Measurements from ENCODE around the gene CCDC47. TPM values are rescaled to one million over a fixed set of nuclear protein-coding genes. Genes with fewer than 3 reads are reported as not detected.

Gene CCDC47
- total RNA-seq, 1 experiment from 2014 or later = 70.9 TPM

- H3K4me1 Mint-ChIP-seq = no peaks in the 10 kb centered on the region
- no peak for DNase-seq (ENCODE audit: low spot score)
- H3K9me3 Mint-ChIP-seq = no peaks in the 10 kb centered on the region
- no peak overlapping the region for H3K4me3 Mint-ChIP-seq
- H3K27ac Mint-ChIP-seq = no peak overlapping the region
- no peak for TF ChIP-seq AR (CRISPR knock-in tag; IDR thresholded peaks at IDR 0.05)
- TF ChIP-seq PRDM15 (CRISPR knock-in tag; IDR thresholded peaks at IDR 0.05) = no peak
- no peak for TF ChIP-seq NFE2L1 (CRISPR knock-in tag; IDR thresholded peaks at IDR 0.05)
- TF ChIP-seq GTF2I (CRISPR knock-in tag; conservative IDR thresholded peaks at IDR 0.05) = no peak
- TF ChIP-seq RORB (CRISPR knock-in tag; IDR thresholded peaks at IDR 0.05) = no peak
- no peak for TF ChIP-seq OVOL2 (CRISPR knock-in tag; IDR thresholded peaks at IDR 0.05; ENCODE audit: borderline replicate concordance)
- TF ChIP-seq FOXP1 (CRISPR knock-in tag; IDR thresholded peaks at IDR 0.05; ENCODE audit: borderline replicate concordance) = no peak
- TF ChIP-seq ZNF121 (CRISPR knock-in tag; IDR thresholded peaks at IDR 0.05) = no peak
- no peak for TF ChIP-seq GABPB1 (CRISPR knock-in tag; IDR thresholded peaks at IDR 0.05)
- no peak for TF ChIP-seq TEAD1 (CRISPR knock-in tag; IDR thresholded peaks at IDR 0.05)
- no peak for TF ChIP-seq MLX (CRISPR knock-in tag; IDR thresholded peaks at IDR 0.05)
- no peak for TF ChIP-seq FOXJ3 (CRISPR knock-in tag; IDR thresholded peaks at IDR 0.05; ENCODE audit: borderline replicate concordance)
- no peak for ATAC-seq
- ChIA-PET CTCF (no interaction called here), POLR2A (interaction anchor here (0.6 kb wide), 1 partner anchor 116 kb away, joined by 3 read pairs; no protein-coding TSS in a partner anchor)
- H3K27me3 Mint-ChIP-seq (ENCODE audit: low read depth) = no peaks in the 10 kb centered on the region
- H3K36me3 Mint-ChIP-seq = peaks cover 33% of the 10 kb centered on the region
Observed at GRCh38 chr17:63766754-63767153, 6.6 kb downstream of the CCDC47 start.

- CTCF ChIA-PET = no interaction called here
- peaks cover 50% of the 10 kb centered on the region for H3K36me3 Mint-ChIP-seq
- ATAC-seq (no peak), DNase-seq (ENCODE audit: low spot score) (no peak)
- POLR2A ChIA-PET = interaction anchor here (1.2 kb wide), 1 partner anchor 9 kb away, joined by 4 read pairs; the partner anchor contains the start of gene CCDC47
- no peaks in the 10 kb centered on the region for H3K9me3 Mint-ChIP-seq
- H3K4me1 Mint-ChIP-seq = no peaks in the 10 kb centered on the region
- no peak overlapping the region for H3K4me3 Mint-ChIP-seq
- H3K27ac Mint-ChIP-seq = no peak overlapping the region
- H3K27me3 Mint-ChIP-seq (ENCODE audit: low read depth) = no peaks in the 10 kb centered on the region
- TF ChIP-seq TEAD1 (CRISPR knock-in tag; IDR thresholded peaks at IDR 0.05) (no peak), SP1 (CRISPR knock-in tag; conservative IDR thresholded peaks at IDR 0.05) (no peak), ZNF423 (CRISPR knock-in tag; IDR thresholded peaks at IDR 0.05) (no peak), AR (CRISPR knock-in tag; IDR thresholded peaks at IDR 0.05) (no peak), KAT7 (CRISPR knock-in tag; IDR thresholded peaks at IDR 0.05; ENCODE audit: borderline replicate concordance) (no peak), NFYB (CRISPR knock-in tag; conservative IDR thresholded peaks at IDR 0.05; ENCODE audit: low read depth) (no peak), AFF4 (CRISPR knock-in tag; IDR thresholded peaks at IDR 0.05; ENCODE audit: borderline replicate concordance) (no peak), SMAD3 (CRISPR knock-in tag; IDR thresholded peaks at IDR 0.05; ENCODE audit: borderline replicate concordance) (no peak), E2F5 (CRISPR knock-in tag; IDR thresholded peaks at IDR 0.05) (no peak), ZNF416 (CRISPR knock-in tag; IDR thresholded peaks at IDR 0.05) (no peak)
Observed at GRCh38 chr17:63764716-63765115, 8.7 kb downstream of the CCDC47 start.
